ENCODE measurements around the gene PAXX.

The PAXX gene

DNA sequence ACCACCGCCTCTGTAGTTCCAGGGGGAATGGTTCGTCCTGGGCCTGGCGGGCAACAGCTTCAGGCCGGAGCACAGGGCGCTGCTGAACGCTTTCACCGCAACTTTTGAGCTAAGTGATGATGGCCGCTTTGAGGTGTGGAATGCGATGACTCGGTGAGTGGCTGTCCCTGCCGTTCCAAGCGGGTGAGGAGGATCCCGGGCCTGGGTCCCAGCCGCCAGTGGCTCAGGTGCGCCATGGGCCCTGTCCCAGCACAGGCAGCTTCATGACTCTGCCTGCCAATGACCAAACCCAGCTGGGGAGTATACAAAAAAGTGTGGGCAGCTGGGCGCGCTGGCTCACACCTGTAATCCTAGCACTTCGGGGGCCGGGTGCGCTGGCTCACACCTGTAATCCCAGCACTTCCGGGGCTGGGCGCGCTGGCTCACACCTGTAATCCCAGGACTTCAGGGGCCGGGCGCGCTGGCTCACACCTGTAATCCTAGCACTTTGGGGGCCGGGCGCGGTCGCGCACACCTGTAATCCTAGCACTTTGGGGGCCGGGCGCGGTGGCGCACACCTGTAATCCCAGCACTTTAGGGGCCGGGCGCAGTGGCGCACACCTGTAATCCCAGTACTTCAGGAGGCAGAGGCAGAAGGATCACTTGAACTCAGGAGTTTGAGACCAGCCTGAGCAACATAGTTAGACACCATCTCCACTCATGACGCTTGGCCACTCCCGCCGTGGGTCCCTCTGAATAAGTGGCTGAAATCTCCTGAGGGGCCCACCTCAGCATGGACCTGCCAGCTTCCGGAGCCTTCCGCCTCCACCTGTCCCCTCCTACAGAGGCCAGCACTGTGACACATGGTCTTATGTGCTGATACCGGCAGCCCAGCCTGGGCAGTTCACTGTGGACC, 39.1 kb upstream of the PAXX start:
- DNase-seq: no peak

DNA sequence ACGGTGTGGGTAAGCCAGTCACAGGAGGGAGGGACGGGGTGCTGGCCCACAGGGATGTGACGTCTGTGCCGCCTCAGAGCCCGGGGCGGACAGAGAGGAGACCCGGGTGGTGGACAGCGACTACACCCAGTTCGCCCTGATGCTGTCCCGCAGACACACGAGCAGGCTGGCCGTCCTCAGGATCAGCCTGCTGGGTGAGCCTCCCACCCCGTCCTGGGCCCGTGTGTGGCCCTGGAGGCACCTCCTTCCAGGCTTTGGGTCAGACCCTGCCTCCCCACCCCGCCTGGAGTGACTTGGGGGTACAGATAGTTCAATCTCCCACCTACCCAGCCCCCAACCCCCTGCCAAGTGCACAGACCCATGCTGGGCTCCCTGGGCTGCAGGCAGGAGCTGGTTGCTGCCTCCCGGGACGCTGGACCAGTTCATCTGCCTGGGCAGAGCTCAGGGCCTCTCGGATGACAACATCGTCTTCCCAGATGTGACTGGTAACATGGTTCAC, 38.4 kb upstream of the PAXX start:
- no peak for DNase-seq

DNA sequence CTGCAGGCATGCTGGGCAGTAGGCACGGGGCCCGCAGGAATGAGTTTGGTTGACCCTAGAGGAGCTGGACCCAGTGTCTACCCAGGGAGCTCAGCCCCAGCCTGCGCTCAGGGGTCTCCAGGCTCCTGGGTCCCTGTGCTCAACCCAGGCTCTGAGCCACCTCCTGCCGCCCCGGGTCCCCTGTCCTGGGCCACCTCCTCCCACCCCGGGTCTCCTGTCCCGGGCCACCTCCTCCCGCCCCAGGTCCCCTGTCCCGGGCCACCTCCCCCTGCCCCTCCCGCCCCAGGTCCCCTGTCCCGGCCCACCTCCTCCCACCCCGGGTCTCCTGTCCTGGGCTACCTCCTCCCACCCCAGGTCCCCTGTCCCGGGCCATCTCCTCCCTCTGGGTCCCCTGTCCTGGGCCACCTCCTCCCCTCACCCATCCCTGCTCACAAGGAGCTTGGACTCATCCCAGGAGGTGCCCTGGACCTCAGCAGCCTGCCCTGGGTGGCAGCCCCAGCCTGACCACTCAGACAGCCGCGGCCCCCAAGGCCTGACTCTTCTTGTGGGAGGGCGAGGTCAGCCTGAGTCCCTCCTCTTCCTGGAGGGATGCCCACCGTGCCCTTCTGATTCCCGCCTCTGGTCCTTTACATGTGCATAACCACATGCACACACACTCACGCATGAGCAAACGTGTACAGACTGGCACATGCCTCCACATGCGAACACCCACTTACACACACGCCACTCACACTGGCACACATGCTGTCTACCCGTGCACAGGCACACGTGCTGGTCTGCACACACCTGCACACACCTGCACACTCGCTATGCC, 37.7 kb upstream of the PAXX start:
- DNase-seq: no peak

DNA sequence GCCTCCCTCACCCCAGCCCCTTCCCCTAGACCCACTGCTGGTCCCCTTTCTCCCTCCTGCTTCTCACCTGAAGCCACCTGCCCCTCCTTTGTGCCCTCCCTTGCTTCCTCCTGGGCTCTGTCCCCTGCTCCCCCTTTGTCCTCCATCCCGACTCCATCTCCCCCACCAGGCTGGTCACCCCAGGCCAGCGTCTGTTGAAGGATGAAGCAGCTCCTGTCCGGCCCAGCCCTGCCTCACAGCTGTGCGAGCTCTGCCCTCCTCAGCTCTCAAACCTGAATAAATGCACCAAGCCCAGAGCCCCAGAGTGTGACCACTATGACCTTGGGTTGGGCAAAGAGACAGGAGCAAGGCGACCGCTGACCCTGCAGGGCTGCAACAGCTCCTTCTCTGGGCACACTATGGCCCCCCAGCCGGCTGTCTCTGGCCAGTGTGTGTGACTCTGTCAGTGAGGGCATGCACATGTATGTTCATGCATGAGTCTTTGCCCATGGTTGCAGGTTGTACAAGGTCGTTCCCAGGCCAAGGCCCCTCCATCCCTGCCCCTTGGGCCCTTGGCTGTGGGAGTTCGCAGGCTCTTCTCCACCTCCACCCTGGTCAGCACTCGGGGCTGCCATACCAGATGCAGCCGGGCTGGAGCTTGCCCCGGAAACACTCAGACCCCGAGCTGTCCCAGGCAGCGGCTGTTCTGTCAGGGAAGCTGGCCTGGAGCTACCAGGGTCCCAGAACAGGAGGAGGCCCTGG, 36.9 kb upstream of the PAXX start:
- DNase-seq: no peak

DNA sequence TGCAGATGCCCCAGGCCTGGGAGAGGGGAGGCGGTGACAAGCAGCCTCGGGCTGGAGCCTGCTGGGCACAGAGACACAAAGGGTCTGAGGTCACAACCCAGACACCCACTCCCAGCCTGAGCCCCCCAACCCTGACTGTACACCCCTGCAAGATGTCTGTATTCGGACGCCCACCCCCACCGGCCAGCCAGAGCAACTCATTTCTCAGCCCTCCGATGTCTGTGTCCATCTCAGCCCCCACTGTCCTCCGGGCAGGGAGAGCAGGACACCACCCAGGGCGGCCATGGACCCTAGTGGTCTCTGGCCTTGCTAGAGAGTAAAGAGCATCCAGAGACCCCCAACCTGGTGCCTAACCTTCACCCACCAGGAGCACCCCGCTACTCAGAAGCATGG, 36.3 kb upstream of the PAXX start:
- no peak for DNase-seq

DNA sequence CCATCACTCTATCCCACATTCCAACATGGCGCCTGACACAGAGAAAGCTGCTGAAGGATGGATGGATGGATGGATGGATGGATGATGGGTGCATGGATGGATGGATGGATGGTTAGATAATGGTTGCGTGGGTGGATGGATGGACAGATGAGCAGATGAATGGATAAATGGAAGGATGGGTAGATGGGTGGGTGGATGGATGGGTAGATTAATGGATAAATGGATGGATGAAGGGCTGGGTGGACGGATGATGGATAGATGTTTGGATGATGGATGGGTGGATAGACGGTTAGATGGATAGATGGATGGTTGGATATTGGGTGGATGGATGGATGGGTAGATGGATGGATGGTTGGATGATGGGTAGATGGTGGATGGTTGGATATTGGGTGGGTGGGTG, 35.6 kb upstream of the PAXX start:
- DNase-seq: no peak

DNA sequence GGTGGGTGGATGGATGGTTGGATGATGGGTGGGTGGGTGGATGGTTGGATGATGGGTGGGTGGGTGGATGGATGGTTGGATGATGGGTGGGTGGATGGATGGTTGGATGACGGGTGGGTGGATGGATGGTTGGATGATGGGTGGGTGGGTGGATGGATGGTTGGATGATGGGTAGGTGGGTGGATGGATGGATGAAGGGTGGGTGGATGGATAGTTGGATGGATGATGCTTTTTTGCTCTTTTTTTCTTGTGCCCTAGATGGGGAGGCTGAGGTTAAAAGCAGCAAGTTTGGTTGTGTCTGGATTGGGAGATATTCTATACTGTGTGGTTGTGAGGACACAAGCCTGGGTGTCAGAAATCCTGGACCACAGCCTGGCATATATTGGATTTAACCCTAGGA, 34.8 kb upstream of the PAXX start:
- DNase-seq: no peak

DNA sequence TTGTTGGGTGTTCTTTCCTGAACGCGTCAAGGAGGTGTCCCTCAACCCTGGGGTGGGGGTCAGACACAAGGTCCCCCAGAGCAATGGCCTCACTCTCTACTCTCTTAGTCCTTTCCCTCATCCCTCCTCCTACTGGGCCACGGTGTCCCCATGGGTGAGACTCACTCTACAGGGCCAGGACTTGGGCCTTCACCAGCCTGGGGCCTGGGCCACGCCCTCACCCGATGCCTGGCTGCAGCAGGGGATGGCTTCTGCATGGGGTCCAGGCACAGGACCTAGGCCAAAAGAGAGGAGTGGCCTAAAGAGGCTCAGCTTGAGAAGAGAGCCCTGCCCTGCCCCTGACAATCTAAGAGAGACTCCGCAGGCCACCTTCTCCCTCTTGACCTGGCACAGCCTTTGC, 34.3 kb upstream of the PAXX start:
- DNase-seq: no peak

DNA sequence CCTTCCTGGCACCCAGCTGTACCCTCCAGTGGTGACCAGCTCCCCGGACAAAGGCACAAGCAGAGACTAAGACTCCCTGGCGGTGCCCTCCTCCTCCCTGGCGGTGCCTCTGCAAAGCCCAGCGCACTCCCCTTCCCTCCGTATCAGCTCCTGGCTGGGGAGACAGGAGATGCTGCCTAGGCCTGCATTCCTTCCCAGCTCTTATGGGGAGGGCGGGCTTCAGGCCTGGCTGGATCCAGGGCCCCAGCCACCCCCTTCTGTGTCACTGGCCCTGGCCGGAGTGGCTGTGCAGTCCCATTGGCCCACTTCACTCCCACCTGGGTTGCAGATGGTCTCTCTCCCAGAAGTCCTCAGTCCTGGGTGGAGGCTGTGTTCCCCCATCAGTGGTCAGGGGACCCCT, 33.7 kb upstream of the PAXX start:
- DNase-seq: no peak

DNA sequence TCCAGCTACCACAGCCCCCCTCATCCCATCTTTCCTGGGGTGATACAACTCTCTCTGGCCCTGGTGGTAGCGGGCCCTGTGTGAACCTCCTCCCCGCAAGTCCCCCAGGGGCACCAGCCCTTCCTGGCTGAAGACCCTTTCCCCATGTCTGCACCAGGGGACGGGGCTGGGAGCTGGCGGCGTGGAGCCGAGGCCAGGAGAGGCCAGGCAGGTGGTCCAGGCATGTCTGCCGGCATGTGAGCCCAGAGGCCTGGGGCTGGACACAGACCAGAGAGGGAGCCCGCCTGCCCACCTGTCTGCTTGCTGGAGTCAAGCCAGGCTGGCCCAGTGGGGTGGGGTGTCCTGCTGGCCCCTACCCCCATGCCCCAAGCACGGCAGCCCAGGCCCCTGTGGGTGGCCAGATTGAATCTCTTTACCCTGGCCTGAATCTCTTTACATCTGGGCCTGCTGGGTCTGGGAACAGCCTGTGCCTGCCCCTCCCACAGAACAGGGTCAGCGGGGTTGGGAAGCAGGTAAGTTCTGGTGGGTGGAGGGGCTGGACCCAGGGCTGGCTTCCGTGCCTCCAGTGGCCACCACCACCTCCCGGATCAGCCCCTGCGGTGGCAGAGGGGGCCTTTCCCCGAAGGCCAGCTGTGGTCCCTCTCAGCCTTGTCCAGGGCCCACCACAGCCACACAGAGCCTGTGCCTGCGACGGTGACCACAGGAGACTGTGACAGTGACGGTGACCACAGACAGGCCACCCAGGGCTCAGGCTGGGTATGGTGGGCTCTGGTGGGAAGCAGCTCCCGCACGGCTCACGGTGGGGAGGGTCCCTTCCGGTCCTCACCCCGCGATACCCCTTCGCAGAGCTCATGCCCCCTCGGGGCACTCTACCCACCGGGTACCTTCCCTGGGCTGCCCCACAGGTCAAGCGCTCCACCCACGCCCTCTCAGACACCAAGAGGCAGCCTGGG, 33.0 kb upstream of the PAXX start:
- no peak for DNase-seq

DNA sequence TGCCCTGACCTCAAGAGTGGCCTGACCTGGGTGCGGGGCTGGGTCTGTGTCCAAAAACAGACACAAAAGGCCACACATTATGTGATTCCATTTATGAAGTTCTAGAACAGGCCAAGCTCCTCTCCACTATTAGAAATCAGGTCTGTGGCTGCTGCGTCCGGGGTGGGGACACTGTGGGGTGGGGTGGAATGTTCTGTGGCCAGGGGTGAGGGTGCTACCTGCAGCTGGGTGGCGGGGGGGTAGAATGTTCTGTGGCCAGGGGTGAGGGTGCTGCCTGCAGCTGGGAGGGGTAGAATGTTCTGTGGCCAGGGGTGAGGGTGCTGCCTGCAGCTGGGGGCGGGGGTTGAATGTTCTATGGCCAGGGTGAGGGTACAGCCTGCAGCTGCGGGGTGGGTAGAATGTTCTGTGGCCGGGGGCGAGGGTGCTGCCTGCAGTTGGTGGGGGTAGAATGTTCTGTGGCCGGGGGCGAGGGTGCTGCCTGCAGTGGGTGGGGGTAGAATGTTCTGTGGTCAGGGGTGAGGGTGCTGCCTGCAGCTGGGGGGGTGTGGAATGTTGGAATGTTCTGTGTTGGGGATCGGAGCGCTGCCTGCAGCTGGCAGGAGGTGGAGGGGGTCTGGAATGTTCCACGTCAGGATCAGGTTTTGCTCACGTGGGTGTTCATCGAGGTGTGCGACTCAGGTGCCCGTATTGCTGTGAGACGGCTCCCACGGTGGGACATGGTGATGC, 31.8 kb upstream of the PAXX start:
- DNase-seq: no peak

DNA sequence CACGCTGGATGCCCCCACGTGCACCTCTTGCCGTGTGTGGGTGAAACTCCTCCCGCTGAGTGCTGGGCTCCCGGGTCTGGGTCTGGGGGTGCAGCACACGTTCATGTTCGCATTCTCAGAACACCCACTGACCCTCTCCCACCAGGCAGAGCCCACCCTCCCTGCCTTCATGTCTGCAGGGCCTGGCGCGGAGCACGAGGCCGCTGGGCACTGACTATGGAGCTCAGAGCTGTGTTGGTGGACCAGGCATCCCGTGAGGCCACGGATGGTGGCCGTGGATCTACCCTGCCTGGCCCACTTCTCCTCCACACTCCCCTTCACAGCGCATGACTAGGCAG, 31.3 kb upstream of the PAXX start:
- DNase-seq: no peak

DNA sequence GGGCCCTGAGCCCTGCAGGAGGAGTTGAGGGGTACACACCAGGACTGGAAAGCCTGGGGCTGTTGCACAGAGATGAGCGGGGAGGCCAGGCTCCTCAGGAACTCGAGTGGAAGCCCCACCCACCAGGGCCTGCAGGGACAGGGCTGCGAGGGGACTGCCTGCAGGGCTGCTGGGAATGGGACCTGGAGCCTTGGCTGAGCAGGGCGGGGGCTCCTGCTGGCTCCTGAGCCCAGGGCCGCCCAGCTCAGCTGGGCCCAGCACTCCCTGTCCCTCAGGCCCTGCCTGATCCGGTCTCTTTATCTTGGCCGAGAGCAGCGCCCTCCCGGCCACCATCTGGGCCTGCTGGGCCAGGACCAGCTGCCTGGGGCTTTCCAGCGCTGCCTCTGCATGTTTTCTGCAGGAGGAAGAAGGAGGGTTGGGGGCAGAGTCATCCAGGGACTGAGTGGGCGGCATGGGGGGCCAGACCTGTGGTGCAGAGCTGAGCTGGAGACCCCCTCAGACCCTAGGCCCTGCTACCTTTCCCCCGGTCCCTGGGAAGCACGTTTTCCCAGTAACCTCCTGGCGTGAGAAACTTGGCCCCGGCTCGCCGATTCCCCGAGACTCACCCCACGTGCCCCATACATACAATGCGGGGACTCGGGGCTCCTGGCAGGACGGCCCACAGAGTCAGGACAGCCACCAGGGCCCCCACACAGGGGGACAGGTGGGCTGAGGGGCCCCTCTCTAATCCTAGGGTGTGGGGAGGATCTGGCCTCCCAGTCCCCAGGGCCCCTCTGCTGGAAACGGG, 30.8 kb upstream of the PAXX start:
- DNase-seq: peak in 25 of 56 donors; percentile 11 to 67 (median 35)

DNA sequence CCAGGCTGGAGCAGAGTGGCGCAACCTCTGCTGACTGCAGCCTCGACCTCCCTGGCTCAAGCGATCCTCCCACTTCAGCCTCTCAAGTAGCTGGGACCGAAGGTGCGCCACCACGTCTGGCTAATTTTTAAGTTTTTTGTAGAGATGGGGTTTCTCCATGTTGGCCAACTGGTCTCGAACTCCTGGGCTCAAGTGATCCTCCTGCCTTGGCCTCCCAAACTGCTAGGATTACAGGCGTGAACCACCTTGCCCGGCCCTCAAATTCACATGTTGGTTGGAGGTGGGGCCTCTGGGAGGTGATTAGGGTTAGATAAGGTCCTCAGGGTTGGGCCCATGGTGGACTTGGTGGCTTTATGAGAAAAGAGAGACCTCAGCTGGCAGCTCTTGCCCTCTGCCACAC, 30.1 kb upstream of the PAXX start:
- DNase-seq: no peak

DNA sequence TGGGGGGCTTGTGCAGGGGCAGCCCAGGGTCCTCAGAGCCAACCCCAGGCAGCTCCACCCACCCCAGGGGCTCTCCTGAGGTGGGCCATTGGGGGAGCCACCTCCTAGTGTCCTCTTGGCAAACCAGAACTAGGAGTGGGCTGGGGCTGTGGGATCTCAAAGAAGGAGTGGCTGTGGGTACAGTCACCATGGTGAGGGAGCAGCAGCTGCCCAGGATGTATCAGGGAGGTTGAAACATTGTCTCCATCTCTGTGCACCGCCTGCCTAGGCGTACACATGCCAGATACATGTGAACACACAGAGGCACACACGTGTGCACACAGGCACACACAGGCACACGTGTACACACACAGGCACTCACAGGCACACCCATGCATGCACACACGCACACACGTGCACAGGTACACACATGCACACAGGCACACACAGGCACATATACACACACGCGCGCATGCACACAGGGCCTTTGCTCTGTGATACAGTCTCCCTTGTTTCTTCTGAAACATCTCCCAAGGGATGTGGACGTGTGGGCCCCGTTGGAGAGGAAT, 29.4 kb upstream of the PAXX start:
- DNase-seq: no peak

DNA sequence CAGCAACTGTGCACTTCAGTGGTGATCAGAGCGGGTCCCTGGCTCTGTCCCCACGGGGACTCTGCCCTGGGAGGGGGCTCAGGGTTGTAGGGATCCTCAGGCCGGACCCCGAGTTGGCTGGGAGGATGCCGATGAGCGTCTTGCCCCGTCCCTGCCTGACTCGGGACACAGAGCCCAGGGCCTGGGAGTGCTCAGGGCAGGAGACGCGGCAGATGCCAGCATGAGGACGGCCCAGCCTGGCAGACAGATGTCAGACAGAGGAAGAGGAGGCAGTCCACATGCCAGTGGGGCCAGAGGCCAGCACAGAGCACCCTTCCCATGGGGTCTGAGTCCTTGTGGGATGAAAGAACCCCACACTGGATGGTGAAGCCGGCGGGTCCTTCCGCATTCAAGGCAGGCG, 28.9 kb upstream of the PAXX start:
- peak in 6 of 56 donors; percentile 18 to 69 (median 24) for DNase-seq

DNA sequence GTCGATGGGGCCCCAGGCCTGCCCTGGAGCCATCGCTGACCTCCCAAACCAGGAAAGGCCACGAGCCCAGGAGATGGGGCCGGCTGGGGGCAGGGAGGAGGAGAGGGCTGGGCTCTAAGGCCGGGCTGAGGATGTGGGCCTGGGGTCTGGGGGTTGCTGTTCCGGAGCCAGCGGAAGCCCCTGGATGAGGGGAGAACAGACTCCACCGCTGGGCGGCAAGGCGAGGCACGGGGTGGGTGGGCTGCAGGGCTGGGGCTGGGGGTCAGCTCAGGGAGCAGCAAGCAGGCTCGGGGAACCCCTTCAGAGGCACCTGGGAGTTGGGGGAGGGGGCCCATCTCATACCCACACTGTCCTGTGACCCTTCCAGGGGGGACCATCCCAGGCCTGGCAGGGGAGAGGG, 28.5 kb upstream of the PAXX start:
- DNase-seq: no peak

DNA sequence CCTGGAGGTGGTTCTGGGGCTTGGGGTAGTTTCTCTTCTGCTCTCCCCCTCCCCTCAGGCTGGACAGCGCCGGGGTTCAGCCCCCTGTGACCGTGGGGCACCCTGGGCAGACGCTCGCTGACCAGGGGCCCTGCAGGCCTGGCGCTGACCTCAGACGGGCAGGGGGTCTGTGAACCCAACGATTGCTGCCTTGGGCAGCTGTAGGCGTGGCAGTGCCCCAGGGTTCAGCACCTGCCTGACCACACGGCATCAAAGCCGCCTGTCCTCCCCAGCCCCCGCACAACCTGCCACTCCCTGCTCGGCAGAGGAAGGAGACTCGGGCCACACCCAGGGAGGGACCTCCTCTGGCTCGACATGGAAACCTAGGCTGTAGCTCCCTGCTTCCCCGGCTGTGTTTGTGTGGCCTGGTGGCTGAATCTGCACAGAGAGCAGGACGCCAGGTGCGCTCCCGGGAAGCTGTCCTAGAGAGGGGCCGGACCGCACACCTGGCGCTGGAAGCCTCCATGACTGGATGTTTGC, 28.0 kb upstream of the PAXX start:
- no peak for DNase-seq
